Suprapubic skin (tissue), 4 donors: ENCODE results near the gene PTPRN2.

Experiments
- POLR2A ChIP-seq, 2 donors: fragments of 450-650 bp; IDR thresholded peaks; one replicate each; pipeline ENCODE4 v1.6.1; 2017; ENCODE audit warnings: antibody characterized with exemption in 2 of 2, mild to moderate bottlenecking in 2 of 2, moderate library complexity in 2 of 2
- POLR2AphosphoS5 ChIP-seq, 3 donors: sonication (generic); formaldehyde crosslinking; IDR thresholded peaks; one replicate each; pipeline ENCODE4 v1.6.1; 2017; ENCODE audit warnings: antibody characterized with exemption in 3 of 3
- TF ChIP-seq, protein P1 (sequence below), 2 donors: fragments of 200-600 bp in 1 of 2; fragments of 450-650 bp in 1 of 2; sonication (generic) in 1 of 2; IDR thresholded peaks; one replicate each; pipeline ENCODE4 v1.5.1; 2016 to 2019; ENCODE audit warnings: antibody characterized with exemption in 2 of 2, mild to moderate bottlenecking in 1 of 2, moderate library complexity in 1 of 2

DNA sequence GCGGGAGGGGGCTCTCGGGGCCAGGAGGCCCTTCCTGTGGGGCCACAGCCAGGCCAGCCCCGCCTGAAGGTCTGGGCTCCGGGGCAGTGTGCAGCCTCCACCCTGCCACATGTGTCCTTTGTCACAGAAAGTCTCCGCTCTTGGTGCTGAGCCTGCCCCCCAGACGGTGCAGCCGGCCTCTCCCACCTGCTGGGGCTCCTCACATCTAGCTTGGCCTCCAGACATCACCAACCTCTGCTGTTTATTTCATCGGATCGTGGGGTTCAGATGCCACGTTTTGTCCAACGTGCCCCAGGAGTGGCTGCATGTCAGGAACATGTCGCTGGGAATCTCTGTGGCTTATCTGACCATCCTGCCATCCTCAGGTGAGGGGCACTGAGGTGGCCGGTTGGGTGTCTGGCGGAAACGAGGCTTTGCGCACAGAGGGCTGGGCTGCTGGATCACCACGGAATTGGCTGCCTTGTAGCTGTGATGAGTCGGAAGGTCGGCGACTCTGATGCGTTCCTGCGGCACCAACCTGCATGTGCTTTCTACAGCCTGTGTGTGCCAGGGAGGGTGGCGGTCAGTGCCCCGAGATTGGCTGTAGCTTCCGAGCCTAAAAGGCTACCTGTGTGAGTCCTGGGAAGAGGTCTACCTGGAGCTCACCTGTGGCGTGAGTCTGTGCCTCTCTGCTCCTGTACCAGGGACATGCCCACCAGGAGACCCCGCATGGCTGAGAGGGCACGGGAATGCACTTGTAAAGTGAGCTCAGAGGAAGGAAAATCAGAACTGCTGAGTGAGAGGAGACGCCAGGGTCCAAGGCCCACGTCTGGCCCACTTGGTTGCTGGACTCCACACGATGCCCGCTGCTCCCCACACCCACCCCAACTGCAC lies 934.4 kb downstream of the PTPRN2 start:
- TF ChIP-seq, protein P1, sequence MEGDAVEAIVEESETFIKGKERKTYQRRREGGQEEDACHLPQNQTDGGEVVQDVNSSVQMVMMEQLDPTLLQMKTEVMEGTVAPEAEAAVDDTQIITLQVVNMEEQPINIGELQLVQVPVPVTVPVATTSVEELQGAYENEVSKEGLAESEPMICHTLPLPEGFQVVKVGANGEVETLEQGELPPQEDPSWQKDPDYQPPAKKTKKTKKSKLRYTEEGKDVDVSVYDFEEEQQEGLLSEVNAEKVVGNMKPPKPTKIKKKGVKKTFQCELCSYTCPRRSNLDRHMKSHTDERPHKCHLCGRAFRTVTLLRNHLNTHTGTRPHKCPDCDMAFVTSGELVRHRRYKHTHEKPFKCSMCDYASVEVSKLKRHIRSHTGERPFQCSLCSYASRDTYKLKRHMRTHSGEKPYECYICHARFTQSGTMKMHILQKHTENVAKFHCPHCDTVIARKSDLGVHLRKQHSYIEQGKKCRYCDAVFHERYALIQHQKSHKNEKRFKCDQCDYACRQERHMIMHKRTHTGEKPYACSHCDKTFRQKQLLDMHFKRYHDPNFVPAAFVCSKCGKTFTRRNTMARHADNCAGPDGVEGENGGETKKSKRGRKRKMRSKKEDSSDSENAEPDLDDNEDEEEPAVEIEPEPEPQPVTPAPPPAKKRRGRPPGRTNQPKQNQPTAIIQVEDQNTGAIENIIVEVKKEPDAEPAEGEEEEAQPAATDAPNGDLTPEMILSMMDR (IDR thresholded peaks at IDR 0.05): no peak
- TF ChIP-seq POLR2A (IDR thresholded peaks at IDR 0.05): no peak
- no peak for TF ChIP-seq POLR2AphosphoS5 (IDR thresholded peaks at IDR 0.05)
